HEK293T (cell line): Measurements from ENCODE around the gene KLK2.

Experiments
- BHLHE40 ChIP-seq: fragments of 450-650 bp; IDR thresholded peaks from 2 replicates; pipeline ENCODE4 v1.6.1; 2016; ENCODE audit warnings: mild to moderate bottlenecking, moderate library complexity, borderline replicate concordance
- ELF4 ChIP-seq: fragments of 450-650 bp; IDR thresholded peaks from 2 replicates; pipeline ENCODE4 v1.6.1; 2017; ENCODE audit warnings: antibody characterized with exemption
- FOXM1 ChIP-seq: fragments of 450-650 bp; IDR thresholded peaks from 2 replicates; pipeline ENCODE4 v1.6.1; 2017; ENCODE audit warnings: mild to moderate bottlenecking, borderline replicate concordance
- HDGF ChIP-seq: fragments of 450-650 bp; IDR thresholded peaks from 2 replicates; pipeline ENCODE4 v1.6.1; 2017; ENCODE audit warnings: antibody characterized with exemption, borderline replicate concordance
- L3MBTL2 ChIP-seq: fragments of 450-650 bp; conservative IDR thresholded peaks from 2 replicates; pipeline ENCODE4 v1.6.1; 2016; ENCODE audit warnings: mild to moderate bottlenecking
- LEF1 ChIP-seq: fragments of 450-650 bp; IDR thresholded peaks from 2 replicates; pipeline ENCODE4 v1.6.1; 2017; ENCODE audit warnings: mild to moderate bottlenecking, borderline replicate concordance
- SP1 ChIP-seq: fragments of 450-650 bp; IDR thresholded peaks from 2 replicates; pipeline ENCODE4 v1.6.1; 2017
- TARDBP ChIP-seq: fragments of 450-650 bp; IDR thresholded peaks from 2 replicates; pipeline ENCODE4 v1.6.1; 2016
- ZNF384 ChIP-seq: fragments of 450-650 bp; IDR thresholded peaks from 2 replicates; pipeline ENCODE4 v1.6.1; 2016

DNA sequence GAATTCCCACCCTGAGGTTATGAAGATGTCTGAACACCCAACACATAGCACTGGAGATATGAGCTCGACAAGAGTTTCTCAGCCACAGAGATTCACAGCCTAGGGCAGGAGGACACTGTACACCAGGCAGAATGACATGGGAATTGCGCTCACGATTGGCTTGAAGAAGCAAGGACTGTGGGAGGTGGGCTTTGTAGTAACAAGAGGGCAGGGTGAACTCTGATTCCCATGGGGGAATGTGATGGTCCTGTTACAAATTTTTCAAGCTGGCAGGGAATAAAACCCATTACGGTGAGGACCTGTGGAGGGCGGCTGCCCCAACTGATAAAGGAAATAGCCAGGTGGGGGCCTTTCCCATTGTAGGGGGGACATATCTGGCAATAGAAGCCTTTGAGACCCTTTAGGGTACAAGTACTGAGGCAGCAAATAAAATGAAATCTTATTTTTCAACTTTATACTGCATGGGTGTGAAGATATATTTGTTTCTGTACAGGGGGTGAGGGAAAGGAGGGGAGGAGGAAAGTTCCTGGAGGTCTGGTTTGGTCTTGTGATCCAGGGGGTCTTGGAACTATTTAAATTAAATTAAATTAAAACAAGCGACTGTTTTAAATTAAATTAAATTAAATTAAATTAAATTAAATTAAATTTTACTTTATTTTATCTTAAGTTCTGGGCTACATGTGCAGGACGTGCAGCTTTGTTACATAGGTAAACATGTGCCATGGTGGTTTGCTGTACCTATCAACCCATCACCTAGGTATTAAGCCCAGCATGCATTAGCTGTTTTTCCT is 11.5 kb upstream of the KLK2 start:
- TF ChIP-seq BHLHE40 (no peak), ELF4 (no peak), HDGF (no peak), ZNF384 (no peak), SP1 (no peak), LEF1 (no peak), FOXM1 (no peak), L3MBTL2 (no peak), TARDBP (no peak)
